ENCODE results near the gene MAPK8IP1. TPM values are rescaled to one million over a fixed set of nuclear protein-coding genes. Genes with fewer than 3 reads are reported as not detected.

Gene MAPK8IP1
- total RNA-seq, 1 donor from 2014 or later: 13.2 TPM

DNA sequence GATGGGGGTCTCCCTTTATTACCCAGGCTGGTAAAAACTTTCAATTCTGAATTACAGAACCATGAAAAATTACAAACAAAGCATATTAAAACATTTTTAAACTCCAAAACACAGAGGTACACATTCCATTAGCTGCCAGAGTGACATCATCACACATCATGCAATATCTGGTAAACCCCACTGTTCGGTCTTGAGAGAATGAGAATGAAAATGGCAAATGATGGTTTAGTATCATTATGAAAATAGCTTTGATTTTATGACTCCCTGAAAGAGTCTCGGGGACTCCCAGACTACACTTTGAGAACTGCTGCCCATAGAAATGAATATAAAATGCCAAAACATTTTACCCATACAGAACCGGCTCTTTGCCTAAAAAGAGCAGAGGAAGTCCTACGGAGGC, 55.8 kb downstream of the MAPK8IP1 start:
- H3K36me3 ChIP-seq (ENCODE audit: control insufficient read depth, insufficient read depth, low read length): no peaks in the 10 kb centered on the region
- H3K4me3 ChIP-seq (ENCODE audit: low read depth, low read length): no peak overlapping the region
- TF ChIP-seq, protein P1, sequence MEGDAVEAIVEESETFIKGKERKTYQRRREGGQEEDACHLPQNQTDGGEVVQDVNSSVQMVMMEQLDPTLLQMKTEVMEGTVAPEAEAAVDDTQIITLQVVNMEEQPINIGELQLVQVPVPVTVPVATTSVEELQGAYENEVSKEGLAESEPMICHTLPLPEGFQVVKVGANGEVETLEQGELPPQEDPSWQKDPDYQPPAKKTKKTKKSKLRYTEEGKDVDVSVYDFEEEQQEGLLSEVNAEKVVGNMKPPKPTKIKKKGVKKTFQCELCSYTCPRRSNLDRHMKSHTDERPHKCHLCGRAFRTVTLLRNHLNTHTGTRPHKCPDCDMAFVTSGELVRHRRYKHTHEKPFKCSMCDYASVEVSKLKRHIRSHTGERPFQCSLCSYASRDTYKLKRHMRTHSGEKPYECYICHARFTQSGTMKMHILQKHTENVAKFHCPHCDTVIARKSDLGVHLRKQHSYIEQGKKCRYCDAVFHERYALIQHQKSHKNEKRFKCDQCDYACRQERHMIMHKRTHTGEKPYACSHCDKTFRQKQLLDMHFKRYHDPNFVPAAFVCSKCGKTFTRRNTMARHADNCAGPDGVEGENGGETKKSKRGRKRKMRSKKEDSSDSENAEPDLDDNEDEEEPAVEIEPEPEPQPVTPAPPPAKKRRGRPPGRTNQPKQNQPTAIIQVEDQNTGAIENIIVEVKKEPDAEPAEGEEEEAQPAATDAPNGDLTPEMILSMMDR (IDR thresholded peaks at IDR 0.05; ENCODE audit: insufficient read depth, low read length, poor library complexity, severe bottlenecking): no peak
- no peak for DNase-seq (ENCODE audit: low read depth)
- no peaks in the 10 kb centered on the region for H3K27me3 ChIP-seq (ENCODE audit: control insufficient read depth, insufficient read depth, low read length)

DNA sequence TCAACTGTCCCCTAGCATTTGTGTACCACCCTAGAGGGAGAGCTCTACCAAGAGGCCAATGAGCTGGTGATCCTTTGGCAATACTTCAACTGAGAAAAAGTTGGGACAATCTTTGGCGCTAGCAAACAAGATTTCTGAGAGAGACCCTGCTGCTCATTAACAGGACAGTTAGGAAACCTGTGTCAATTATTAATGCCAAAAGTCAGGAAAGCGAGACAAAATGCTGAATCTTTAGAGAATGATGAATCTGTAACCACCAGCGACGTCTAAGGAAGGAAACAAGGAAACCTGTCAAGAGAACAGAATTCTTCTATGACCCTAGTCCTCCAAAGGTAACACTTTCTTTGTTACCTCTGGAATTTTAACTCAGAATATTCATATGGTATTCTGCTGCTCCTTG, 56.9 kb downstream of the MAPK8IP1 start:
- Histone ChIP-seq H3K27me3 (ENCODE audit: control insufficient read depth, insufficient read depth, low read length) (no peaks in the 10 kb centered on the region), H3K4me3 (ENCODE audit: low read depth, low read length) (no peak overlapping the region), H3K36me3 (ENCODE audit: control insufficient read depth, insufficient read depth, low read length) (no peaks in the 10 kb centered on the region)
- TF ChIP-seq, protein P1 (IDR thresholded peaks at IDR 0.05; ENCODE audit: insufficient read depth, low read length, poor library complexity, severe bottlenecking): no peak
- DNase-seq (ENCODE audit: low read depth): no peak

DNA sequence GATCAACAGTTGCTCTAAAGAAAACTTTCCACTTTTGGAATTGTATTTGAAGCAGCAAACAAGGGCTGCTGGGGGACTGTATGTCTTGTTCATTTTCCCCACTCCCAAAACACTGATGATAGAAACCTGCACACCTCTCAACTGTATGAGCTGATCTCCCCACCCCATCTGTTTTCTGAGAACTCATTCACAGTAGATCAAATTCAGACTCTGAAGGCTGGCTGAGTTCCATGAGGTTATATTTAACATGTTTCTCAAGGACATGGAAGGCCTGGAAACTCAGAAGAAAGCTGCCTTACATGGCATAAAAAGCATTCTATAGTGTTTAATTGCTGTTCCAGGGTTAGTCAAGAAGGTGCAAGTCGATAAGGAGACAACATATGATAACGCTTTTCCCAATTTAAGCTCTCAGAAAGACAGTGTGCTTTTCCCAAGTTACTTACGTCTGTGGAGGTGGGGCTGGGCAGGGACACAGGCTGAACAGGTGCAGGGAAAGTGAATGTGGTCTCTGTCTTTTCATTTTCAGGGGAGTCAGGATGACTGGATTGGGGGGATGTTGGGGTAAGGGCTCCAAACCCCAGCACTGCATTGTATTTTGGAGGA, 60.0 kb downstream of the MAPK8IP1 start:
- TF ChIP-seq, protein P1 (IDR thresholded peaks at IDR 0.05; ENCODE audit: insufficient read depth, low read length, poor library complexity, severe bottlenecking): no peak
- H3K27me3 ChIP-seq (ENCODE audit: control insufficient read depth, insufficient read depth, low read length): no peaks in the 10 kb centered on the region

DNA sequence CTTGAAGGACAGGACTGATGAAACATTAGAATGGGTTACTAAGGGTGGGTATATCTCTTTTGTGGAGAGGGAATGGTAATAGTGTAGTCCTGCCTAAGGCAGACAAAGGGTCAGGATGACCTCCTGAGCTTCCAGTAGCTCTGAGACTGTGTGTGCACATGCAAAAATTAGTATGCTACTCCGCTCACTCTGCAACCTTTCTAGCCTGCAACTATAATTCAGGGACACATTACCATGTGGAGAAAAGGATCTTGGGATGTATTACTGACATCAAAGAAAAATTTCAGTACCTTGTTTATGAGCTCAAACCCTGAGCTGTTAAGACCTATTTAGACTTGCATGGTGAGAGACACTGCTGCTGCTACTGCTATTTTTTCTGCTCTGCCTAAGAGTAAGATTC, 62.4 kb downstream of the MAPK8IP1 start:
- Histone ChIP-seq H3K36me3 (ENCODE audit: control insufficient read depth, insufficient read depth, low read length) (no peaks in the 10 kb centered on the region), H3K4me3 (ENCODE audit: low read depth, low read length) (no peak overlapping the region), H3K27me3 (ENCODE audit: control insufficient read depth, insufficient read depth, low read length) (no peaks in the 10 kb centered on the region)
- DNase-seq (ENCODE audit: low read depth): no peak
- TF ChIP-seq, protein P1 (IDR thresholded peaks at IDR 0.05; ENCODE audit: insufficient read depth, low read length, poor library complexity, severe bottlenecking): no peak

More for the DNA sequence above, 60.0 kb downstream of the MAPK8IP1 start:
- Histone ChIP-seq H3K4me3 (ENCODE audit: low read depth, low read length) (no peak overlapping the region), H3K36me3 (ENCODE audit: control insufficient read depth, insufficient read depth, low read length) (no peaks in the 10 kb centered on the region)
- no peak for DNase-seq (ENCODE audit: low read depth)

DNA sequence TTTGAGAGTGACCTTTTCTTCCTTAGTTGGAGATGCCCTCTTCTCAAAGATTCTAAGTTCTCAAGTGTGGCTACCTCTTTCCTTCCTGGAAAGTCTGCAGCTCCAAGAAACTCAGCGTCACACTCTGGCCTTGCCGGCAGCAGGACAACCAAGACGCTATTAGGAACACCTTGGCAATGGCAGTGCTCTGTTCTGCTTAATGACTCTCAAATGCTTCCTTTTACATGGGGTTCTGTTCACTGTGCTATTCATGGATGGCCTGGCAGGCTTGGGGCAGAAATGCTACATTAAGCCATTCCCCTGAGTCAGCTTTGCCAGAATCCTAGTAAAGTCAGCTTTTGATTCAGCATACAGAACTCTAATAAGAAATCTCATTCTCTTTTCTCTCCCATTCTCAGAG, 62.9 kb downstream of the MAPK8IP1 start:
- no peaks in the 10 kb centered on the region for H3K27me3 ChIP-seq (ENCODE audit: control insufficient read depth, insufficient read depth, low read length)
- H3K36me3 ChIP-seq (ENCODE audit: control insufficient read depth, insufficient read depth, low read length): no peaks in the 10 kb centered on the region
- DNase-seq (ENCODE audit: low read depth): no peak
- no peak overlapping the region for H3K4me3 ChIP-seq (ENCODE audit: low read depth, low read length)
- TF ChIP-seq, protein P1 (IDR thresholded peaks at IDR 0.05; ENCODE audit: insufficient read depth, low read length, poor library complexity, severe bottlenecking): no peak

DNA sequence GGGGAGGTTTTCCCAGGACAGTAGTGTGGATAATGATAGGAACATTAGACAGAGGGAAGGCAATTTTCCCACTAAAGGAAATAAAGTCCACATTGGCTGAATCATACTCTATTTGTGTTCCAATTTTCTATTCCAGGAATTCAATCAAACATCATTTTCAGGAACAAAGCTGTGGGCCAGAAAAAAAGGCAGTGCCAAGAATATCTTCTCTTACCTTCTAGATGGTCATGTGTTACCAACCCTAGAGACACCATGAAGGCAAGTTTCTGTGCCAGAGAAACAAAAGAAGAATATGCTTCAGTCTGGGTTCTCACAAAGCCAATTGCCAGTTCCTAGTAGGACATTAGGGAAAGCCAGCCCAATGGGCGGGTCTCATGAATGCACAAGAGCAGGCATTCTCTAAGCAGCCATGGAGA, 64.5 kb downstream of the MAPK8IP1 start:
- Histone ChIP-seq H3K36me3 (ENCODE audit: control insufficient read depth, insufficient read depth, low read length) (no peaks in the 10 kb centered on the region), H3K4me3 (ENCODE audit: low read depth, low read length) (no peak overlapping the region), H3K27me3 (ENCODE audit: control insufficient read depth, insufficient read depth, low read length) (no peaks in the 10 kb centered on the region)
- TF ChIP-seq, protein P1 (IDR thresholded peaks at IDR 0.05; ENCODE audit: insufficient read depth, low read length, poor library complexity, severe bottlenecking): no peak
- DNase-seq (ENCODE audit: low read depth): no peak
